ENCODE results near the gene CLSTN2.

Gene CLSTN2

DNA sequence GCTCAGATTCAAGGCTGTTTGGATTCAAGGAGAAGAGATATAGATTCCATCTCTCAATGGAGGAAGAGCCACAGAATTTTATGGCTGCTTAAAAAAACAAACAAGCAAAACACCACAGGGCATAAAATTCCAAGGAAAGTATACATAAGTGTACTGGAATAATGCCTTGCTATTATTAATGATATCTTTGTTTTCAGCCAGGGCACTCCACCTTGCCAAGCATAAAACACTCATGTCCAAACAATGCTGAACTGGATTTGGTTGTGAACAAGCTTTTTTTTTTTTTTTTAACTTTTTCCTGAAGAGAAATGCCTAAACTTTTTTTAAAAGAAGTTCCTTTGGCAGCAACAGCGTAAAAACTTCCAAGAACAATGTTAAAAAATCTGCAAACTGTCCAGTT lies 4.8 kb upstream of the CLSTN2 start:
- TF ChIP-seq, protein P1, sequence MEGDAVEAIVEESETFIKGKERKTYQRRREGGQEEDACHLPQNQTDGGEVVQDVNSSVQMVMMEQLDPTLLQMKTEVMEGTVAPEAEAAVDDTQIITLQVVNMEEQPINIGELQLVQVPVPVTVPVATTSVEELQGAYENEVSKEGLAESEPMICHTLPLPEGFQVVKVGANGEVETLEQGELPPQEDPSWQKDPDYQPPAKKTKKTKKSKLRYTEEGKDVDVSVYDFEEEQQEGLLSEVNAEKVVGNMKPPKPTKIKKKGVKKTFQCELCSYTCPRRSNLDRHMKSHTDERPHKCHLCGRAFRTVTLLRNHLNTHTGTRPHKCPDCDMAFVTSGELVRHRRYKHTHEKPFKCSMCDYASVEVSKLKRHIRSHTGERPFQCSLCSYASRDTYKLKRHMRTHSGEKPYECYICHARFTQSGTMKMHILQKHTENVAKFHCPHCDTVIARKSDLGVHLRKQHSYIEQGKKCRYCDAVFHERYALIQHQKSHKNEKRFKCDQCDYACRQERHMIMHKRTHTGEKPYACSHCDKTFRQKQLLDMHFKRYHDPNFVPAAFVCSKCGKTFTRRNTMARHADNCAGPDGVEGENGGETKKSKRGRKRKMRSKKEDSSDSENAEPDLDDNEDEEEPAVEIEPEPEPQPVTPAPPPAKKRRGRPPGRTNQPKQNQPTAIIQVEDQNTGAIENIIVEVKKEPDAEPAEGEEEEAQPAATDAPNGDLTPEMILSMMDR (IDR thresholded peaks at IDR 0.05; ENCODE audit: insufficient read depth, low read depth, low read length, missing control alignments), result no peak
- DNase-seq (ENCODE audit: low read depth), result no peak
- no peak overlapping the region for H3K4me3 ChIP-seq (ENCODE audit: low read depth, low read length)

DNA sequence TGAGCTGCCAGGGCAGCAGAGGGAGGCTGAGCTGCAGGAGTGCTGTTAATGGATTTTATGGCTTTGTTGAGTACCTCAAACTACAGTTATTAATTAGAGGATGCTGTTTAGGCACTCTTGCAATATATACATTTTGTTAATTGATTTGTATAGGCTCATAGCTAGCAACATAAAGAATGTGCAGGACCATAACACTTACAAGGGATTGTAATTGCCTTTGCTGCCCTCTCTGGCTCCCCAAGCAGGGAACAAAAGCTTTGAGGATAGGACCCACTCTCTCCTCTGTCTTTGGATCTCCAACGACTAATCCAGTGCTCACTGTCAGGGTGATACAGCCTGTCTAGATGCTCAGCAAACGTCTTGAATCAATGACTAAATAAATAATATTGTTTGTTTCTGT lies 1.2 kb upstream of the CLSTN2 start:
- no peak for DNase-seq (ENCODE audit: low read depth)
- TF ChIP-seq, protein P1 (IDR thresholded peaks at IDR 0.05; ENCODE audit: insufficient read depth, low read depth, low read length, missing control alignments), result no peak
- no peak overlapping the region for H3K4me3 ChIP-seq (ENCODE audit: low read depth, low read length)

DNA sequence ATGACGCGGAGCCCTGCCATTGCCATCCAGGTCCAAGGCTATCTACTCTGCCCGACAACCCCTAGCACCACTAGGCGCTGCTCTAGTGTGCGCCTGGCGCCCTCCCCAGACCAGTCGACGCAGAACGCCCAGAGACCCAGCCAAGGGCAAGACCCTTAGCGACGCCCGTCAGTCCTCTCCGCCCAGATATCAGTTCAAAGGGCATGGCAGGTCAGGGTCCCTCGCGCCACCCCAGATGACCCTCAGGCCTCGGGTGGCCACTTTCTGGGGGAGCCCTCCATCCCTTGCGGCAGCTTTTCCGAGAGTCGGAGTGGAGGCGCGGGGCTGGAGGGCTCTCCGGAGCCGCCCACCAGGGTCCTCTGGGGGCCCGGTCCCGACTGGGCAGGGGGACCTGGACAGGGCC lies 371 bp upstream of the CLSTN2 start:
- DNase-seq (ENCODE audit: low read depth), result peak; percentile 19

DNA sequence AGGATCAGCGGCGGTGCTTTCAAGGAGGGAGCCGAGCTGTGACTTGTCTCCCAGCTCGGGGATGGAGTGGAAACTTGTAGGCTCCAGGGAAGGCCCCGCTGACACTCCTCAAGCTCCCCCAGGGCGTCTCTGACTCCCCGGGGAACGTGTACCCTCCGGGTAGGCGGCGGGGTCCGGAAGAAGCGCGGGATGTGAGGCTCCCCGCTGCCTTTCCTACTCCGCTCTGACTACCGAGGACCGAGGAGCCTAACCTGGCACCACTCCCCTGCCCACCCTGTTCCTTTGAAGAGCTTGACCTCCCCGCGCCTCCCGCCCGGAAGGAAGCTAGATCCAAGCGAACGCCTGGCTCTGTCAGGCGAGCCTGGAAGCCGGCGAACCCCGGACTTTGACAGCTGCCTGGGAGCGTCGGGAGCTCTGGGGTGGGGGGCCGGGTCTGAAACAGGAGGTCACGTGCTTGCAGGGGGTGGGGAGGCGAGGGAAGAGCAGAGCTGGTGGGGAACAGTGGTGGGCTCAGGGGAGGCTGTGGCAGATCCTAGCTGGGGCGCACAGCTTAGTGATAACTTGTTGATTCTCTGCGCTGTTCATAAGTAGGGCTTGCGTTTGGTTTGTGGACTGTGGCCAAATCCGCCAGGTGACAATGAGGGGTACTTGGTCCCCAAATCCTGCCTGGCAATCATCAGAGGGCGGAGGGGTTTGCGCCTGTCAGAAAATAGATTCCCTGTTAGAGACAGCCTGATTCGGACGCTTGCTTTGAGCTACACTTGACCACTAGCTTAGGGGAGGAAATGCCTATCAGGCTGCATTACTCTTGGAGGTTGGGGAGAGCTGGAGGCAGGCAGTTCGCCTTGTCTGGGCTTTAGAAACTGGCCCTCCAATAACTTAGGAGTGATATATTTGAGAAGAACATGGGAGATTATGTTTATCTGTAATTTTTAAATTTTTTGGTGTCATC lies 1.2 kb downstream of the CLSTN2 start:
- TF ChIP-seq, protein P1 (IDR thresholded peaks at IDR 0.05; ENCODE audit: insufficient read depth, low read depth, low read length, missing control alignments), result no peak
- H3K4me3 ChIP-seq (ENCODE audit: low read depth, low read length), result no peak overlapping the region

More for the DNA sequence above, 371 bp upstream of the CLSTN2 start:
- no peak overlapping the region for H3K4me3 ChIP-seq (ENCODE audit: low read depth, low read length)
- TF ChIP-seq, protein P1 (IDR thresholded peaks at IDR 0.05; ENCODE audit: insufficient read depth, low read depth, low read length, missing control alignments), result no peak

DNA sequence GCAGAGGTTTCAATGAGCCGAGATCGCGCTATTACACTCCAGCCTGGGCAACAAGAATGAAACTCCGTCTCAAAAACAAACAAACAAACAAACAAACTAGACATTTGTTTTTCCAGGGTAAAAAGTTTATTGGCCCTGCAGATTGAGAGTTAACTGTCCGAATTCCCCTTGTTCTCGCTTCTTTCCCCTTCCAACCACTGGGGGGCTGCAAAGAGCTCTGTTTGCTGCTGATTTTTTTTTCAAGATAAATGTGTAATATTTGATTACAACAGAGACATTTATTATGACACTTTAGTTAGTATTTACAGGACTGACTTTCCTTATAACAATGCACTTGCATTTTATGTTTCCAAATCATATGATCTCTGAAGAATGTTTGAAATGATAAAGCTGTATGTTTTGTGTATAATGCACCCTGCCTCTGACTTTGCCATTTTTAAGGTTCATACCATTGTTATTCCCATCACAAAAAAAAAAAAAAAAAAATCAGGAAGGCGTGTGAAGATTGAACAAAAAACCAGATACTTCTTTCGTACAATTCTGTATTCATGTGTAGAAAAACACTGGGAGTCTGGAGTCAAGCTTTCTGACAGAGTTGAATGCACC lies 2.8 kb downstream of the CLSTN2 start:
- TF ChIP-seq, protein P1 (IDR thresholded peaks at IDR 0.05; ENCODE audit: insufficient read depth, low read depth, low read length, missing control alignments), result peak; percentile 61
- peak; percentile 37 for DNase-seq (ENCODE audit: low read depth)
- no peak overlapping the region for H3K4me3 ChIP-seq (ENCODE audit: low read depth, low read length)

More for the DNA sequence above, 1.2 kb downstream of the CLSTN2 start:
- DNase-seq (ENCODE audit: low read depth), result no peak

DNA sequence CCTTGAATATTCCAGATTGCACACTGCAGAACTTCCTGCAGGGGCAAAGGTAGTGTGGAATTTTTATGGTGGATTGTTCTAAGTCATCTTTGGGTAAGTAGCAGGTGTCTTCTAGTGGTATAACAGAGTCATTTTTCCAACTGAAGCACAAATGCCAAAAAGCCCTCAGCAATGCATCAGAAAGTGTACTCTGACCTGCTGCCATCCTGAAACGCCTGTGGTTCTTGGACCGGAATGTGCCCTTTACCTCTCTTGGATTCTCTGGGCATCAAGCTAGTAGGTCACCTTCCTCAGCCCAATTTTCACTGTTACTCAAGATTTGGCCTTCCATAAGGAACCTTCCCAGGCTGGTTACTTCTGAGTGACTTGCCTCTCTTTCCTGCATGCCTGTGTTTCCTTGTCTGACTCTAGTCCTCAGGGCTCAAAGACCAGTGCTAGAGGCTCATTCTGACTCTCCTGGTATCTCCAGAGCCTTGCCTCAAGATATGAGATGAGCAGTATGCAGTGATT lies 4.8 kb downstream of the CLSTN2 start:
- DNase-seq (ENCODE audit: low read depth), result no peak
- no peak overlapping the region for H3K4me3 ChIP-seq (ENCODE audit: low read depth, low read length)
- TF ChIP-seq, protein P1 (IDR thresholded peaks at IDR 0.05; ENCODE audit: insufficient read depth, low read depth, low read length, missing control alignments), result no peak
